ENCODE results near the gene C1orf226.

DNA sequence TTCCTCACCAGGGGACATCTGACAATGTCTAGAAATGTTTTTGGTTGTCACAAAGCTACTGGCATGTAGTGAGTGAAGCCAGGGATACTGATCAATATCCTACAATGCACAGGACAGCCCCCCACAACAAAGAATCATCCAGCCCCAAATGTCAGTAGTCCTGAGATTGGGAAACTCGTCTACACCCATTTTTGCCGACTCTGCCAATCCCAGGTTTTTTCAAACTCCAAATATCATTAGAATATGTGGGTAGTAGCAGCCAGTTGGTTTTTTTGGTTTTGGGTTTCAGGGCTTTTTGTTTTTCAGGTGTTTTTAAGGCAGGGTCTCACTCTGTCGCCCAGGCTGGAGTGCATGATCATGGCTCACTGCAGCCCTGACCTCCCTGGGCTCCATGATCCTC lies 10.8 kb upstream of the C1orf226 start:
- TF ChIP-seq NPAS2 (CRISPR knock-in tag; IDR thresholded peaks at IDR 0.05; ENCODE audit: borderline replicate concordance) (no peak), HEYL (CRISPR knock-in tag; IDR thresholded peaks at IDR 0.05) (no peak)
